HepG2 (cell line): Measurements from ENCODE around the gene RTBDN. TPM values are rescaled to one million over a fixed set of nuclear protein-coding genes. Genes with fewer than 3 reads are reported as not detected.

Experiments
- ATM ChIP-seq: fragments of 450-650 bp; IDR thresholded peaks from 2 replicates; pipeline ENCODE4 v1.7.1; 2017; ENCODE audit warnings: mild to moderate bottlenecking, borderline replicate concordance
- BCL3 ChIP-seq: sonication (generic); formaldehyde crosslinking; IDR thresholded peaks from 2 replicates; pipeline ENCODE4 v1.5.1; 2020; ENCODE audit warnings: mild to moderate bottlenecking, missing genetic modification reagents, moderate library complexity
- DMAP1 ChIP-seq: IDR thresholded peaks from 2 replicates; pipeline ENCODE4 v1.6.1; 2016
- ELF4 ChIP-seq: sonication (generic); formaldehyde crosslinking; IDR thresholded peaks from 2 replicates; pipeline ENCODE4 v1.5.0; 2020; ENCODE audit warnings: missing genetic modification reagents, mild to moderate bottlenecking, moderate library complexity, borderline replicate concordance
- HCFC1 ChIP-seq: fragments of 150-350 bp; IDR thresholded peaks from 2 replicates; pipeline ENCODE4 v1.6.1; 2014; ENCODE audit warnings: low read depth, low read length
- HDAC2 ChIP-seq: sonication (generic); formaldehyde crosslinking; IDR thresholded peaks from 2 replicates; pipeline ENCODE4 v1.4.0; 2020; ENCODE audit warnings: missing genetic modification reagents
- KAT8 ChIP-seq: IDR thresholded peaks from 2 replicates; pipeline ENCODE4 v1.6.1; 2016; ENCODE audit warnings: missing genetic modification reagents, missing compliant biosample characterization
- KMT2A ChIP-seq: sonication (generic); formaldehyde crosslinking; IDR thresholded peaks from 2 replicates; pipeline ENCODE4 v1.4.0; 2020; ENCODE audit warnings: missing genetic modification reagents
- MATR3 ChIP-seq: sonication (generic); formaldehyde crosslinking; IDR thresholded peaks from 2 replicates; pipeline ENCODE4 v1.4.0; 2020; ENCODE audit warnings: missing genetic modification reagents
- MBNL3 ChIP-seq: fragments of 250-450 bp; sonication (Bioruptor Pico); conservative IDR thresholded peaks from 2 replicates; pipeline ENCODE4 v1.8.0; 2022; ENCODE audit warnings: mild to moderate bottlenecking, inconsistent platforms
- MED1 ChIP-seq: sonication (generic); formaldehyde crosslinking; IDR thresholded peaks from 2 replicates; pipeline ENCODE4 v1.4.0; 2020; ENCODE audit warnings: missing genetic modification reagents
- MTA3 ChIP-seq: sonication (generic); formaldehyde crosslinking; IDR thresholded peaks from 2 replicates; pipeline ENCODE4 v1.4.0; 2020; ENCODE audit warnings: missing genetic modification reagents
- MYPOP ChIP-seq: sonication (generic); formaldehyde crosslinking; IDR thresholded peaks from 2 replicates; pipeline ENCODE4 v1.8.1; 2023; ENCODE audit warnings: mild to moderate bottlenecking, moderate library complexity, missing genetic modification reagents
- NR2C2 ChIP-seq: sonication (generic); formaldehyde crosslinking; IDR thresholded peaks from 2 replicates; pipeline ENCODE4 v1.4.0; 2020; ENCODE audit warnings: missing genetic modification reagents, mild to moderate bottlenecking, moderate library complexity, borderline replicate concordance
- SALL1 ChIP-seq: sonication (generic); formaldehyde crosslinking; IDR thresholded peaks from 2 replicates; pipeline ENCODE4 v1.8.0; 2022; ENCODE audit warnings: mild to moderate bottlenecking, missing genetic modification reagents
- TOPORS ChIP-seq: sonication (generic); formaldehyde crosslinking; IDR thresholded peaks from 2 replicates; pipeline ENCODE4 v1.8.0; 2023; ENCODE audit warnings: mild to moderate bottlenecking, missing genetic modification reagents
- XRCC5 ChIP-seq: fragments of 200-400 bp; formaldehyde crosslinking; optimal IDR thresholded peaks from 2 replicates; pipeline ENCODE3; 2017; ENCODE audit warnings: mild to moderate bottlenecking, low read length
- ZBTB42 ChIP-seq: sonication (generic); formaldehyde crosslinking; IDR thresholded peaks from 2 replicates; pipeline ENCODE4 v1.5.0; 2020; ENCODE audit warnings: mild to moderate bottlenecking, missing genetic modification reagents
- ZNF160 ChIP-seq: sonication (generic); formaldehyde crosslinking; IDR thresholded peaks from 2 replicates; pipeline ENCODE4 v1.8.0; 2022; ENCODE audit warnings: mild to moderate bottlenecking, inconsistent platforms, missing genetic modification reagents
- ZNF232 ChIP-seq: sonication (generic); formaldehyde crosslinking; IDR thresholded peaks from 2 replicates; pipeline ENCODE4 v1.4.0; 2020; ENCODE audit warnings: missing genetic modification reagents, borderline replicate concordance
- ZNF263 ChIP-seq: sonication (generic); formaldehyde crosslinking; IDR thresholded peaks from 2 replicates; pipeline ENCODE4 v1.4.0; 2020; ENCODE audit warnings: missing genetic modification reagents
- ZNF281 ChIP-seq: sonication (generic); formaldehyde crosslinking; IDR thresholded peaks from 2 replicates; pipeline ENCODE4 v1.4.0; 2020; ENCODE audit warnings: missing genetic modification reagents, borderline replicate concordance
- ZNF572 ChIP-seq: sonication (generic); formaldehyde crosslinking; IDR thresholded peaks from 2 replicates; pipeline ENCODE4 v1.5.1; 2020; ENCODE audit warnings: mild to moderate bottlenecking, missing genetic modification reagents
- ZNF800 ChIP-seq: sonication (generic); formaldehyde crosslinking; IDR thresholded peaks from 2 replicates; pipeline ENCODE4 v1.4.0; 2020; ENCODE audit warnings: missing genetic modification reagents
- polyA plus RNA-seq, 8 experiments: library from polyadenylated mRNA; depleted of rRNA in 3 of 8; stranded (reverse) in 7 of 8; unstranded in 1 of 8; fragments of >200 nt; fragmentation: Illumina TruSeq in 4 of 8; extraction: Trizol in 4 of 8; gene quantifications; 2 replicates each; pipeline versions ENCODE4 v1.2.1 to v1.2.3, GENCODE V29; 2011 to 2016; ENCODE audit warnings: low read depth in 4 of 8, missing spikeins in 1 of 8, mixed read lengths in 1 of 8; ENCODE audit not compliant: insufficient read depth in 1 of 8
- total RNA-seq, 5 experiments: library from RNA; depleted of rRNA; stranded (reverse); fragments of >200 nt; fragmentation: Illumina TruSeq; extraction: Trizol; gene quantifications; 2 replicates each; pipeline ENCODE4 v1.2.3, GENCODE V29; 2016; ENCODE audit warnings: low read depth in 1 of 5

Gene RTBDN
- total and polyA plus RNA-seq, 2 of the 13 experiments (the other 11 are each of a cell fraction or from before 2014, with no cell fraction given) = 0.27 to 0.48 TPM

GRCh38 chr19:12777217-12778016, 57.0 kb downstream of the RTBDN start (continued):
- 0 out of 2 replicates have a peak, but pooled peaks have one; percentile 28 for TF ChIP-seq ZNF263 (CRISPR knock-in tag)
- peak; percentile 46; the same call in 1 of the 2 replicates for TF ChIP-seq ZNF281 (CRISPR knock-in tag)
- peak; percentile 87 for TF ChIP-seq XRCC5
- TF ChIP-seq NR2C2 (CRISPR knock-in tag) = 0 out of 2 replicates have a peak, but pooled peaks have one; percentile 18
- TF ChIP-seq TOPORS (CRISPR knock-in tag) = 0 out of 2 replicates have a peak, but pooled peaks have one; percentile 46
- TF ChIP-seq ZNF232 (CRISPR knock-in tag) = peak; percentile 37; the same call in 1 of the 2 replicates
- peak; percentile 73; the same call in 1 of the 2 replicates for TF ChIP-seq ZNF800 (CRISPR knock-in tag)
- TF ChIP-seq KAT8 = peak; percentile 29; the same call in 1 of the 2 replicates
- TF ChIP-seq ELF4 = no peak
- TF ChIP-seq ZBTB42 (CRISPR knock-in tag) = 0 out of 2 replicates have a peak, but pooled peaks have one; percentile 43
- TF ChIP-seq MATR3 (CRISPR knock-in tag) = no peak
- peak; percentile 61 for TF ChIP-seq MED1
- no peak for TF ChIP-seq HCFC1
- TF ChIP-seq HDAC2 (CRISPR knock-in tag) = peak; percentile 50; the same call in 1 of the 2 replicates
- TF ChIP-seq SALL1 = peak; percentile 34; the same call in 1 of the 2 replicates
- no peak for TF ChIP-seq MTA3
- no peak for TF ChIP-seq DMAP1 (CRISPR knock-in tag)
- TF ChIP-seq MYPOP (CRISPR knock-in tag) = peak; percentile 64; the same call in 1 of the 2 replicates
- TF ChIP-seq BCL3 (CRISPR knock-in tag) = no peak
- TF ChIP-seq KMT2A (CRISPR knock-in tag) = 0 out of 2 replicates have a peak, but pooled peaks have one; percentile 27
- no peak for TF ChIP-seq MBNL3 (CRISPR knock-in tag)
- TF ChIP-seq ZNF160 (CRISPR knock-in tag) = no peak
- no peak for TF ChIP-seq ATM
- TF ChIP-seq ZNF572 (CRISPR knock-in tag) = 0 out of 2 replicates have a peak, but pooled peaks have one; percentile 57
